ENCODE results near the gene STAB1.
"Not testable (repeated sequence)": the region's sequence is repeated elsewhere in the genome, so short reads cannot be mapped to it uniquely, and the experiment has no call there.

The STAB1 gene

GRCh38 chr3:52524258-52524751, 29.2 kb downstream of the STAB1 start:
- no peak for DNase-seq

- DNase-seq: no peak
Observed at GRCh38 chr3:52524752-52525679, 29.9 kb downstream of the STAB1 start.

GRCh38 chr3:52525680-52526561, 30.8 kb downstream of the STAB1 start:
- no peak for DNase-seq

- not testable (repeated sequence) for DNase-seq
Observed at GRCh38 chr3:52526671-52527038, 31.5 kb downstream of the STAB1 start.

GRCh38 chr3:52527039-52527731, 32.0 kb downstream of the STAB1 start:
- DNase-seq: no peak

- no peak for DNase-seq
Observed at GRCh38 chr3:52527732-52528585, 32.8 kb downstream of the STAB1 start.

- no peak for DNase-seq
Observed at GRCh38 chr3:52528586-52529375, 33.6 kb downstream of the STAB1 start.

- DNase-seq: no peak
Observed at GRCh38 chr3:52529376-52530333, 34.5 kb downstream of the STAB1 start.

- no peak for DNase-seq
Observed at GRCh38 chr3:52530918-52531826, 36.0 kb downstream of the STAB1 start.

- no peak for DNase-seq
Observed at GRCh38 chr3:52531860-52532516, 36.9 kb downstream of the STAB1 start.

- peak; percentile 29 for DNase-seq
Observed at GRCh38 chr3:52532517-52532837, 37.3 kb downstream of the STAB1 start.

- peak; percentile 31 for DNase-seq
Observed at GRCh38 chr3:52532838-52533622, 37.9 kb downstream of the STAB1 start.

GRCh38 chr3:52533623-52534280, 38.6 kb downstream of the STAB1 start, which contains the start of gene NT5DC2:
NT5DC2 (minus strand) TSS chr3:52533857; CDS start chr3:52533737, 120 bp downstream.
- DNase-seq: peak; percentile 67

GRCh38 chr3:52534281-52535183, 39.4 kb downstream of the STAB1 start:
- DNase-seq: no peak

- DNase-seq: no peak
Observed at GRCh38 chr3:52535411-52536111, 40.4 kb downstream of the STAB1 start.

Measured in activated naive CD4-positive, alpha-beta T cell treated with Interleukin-2 at 50 U/mL for 16 hours (primary cell).